Esophagus muscularis mucosa (tissue), 4 donors: Measurements from ENCODE around the gene THSD4.

Experiments
- EP300 ChIP-seq: sonication (generic); formaldehyde crosslinking; IDR thresholded peaks from one replicate; pipeline ENCODE4 v1.6.1; 2017; ENCODE audit warnings: antibody characterized with exemption
- POLR2A ChIP-seq: fragments of 450-650 bp; IDR thresholded peaks from one replicate; pipeline ENCODE4 v1.6.1; 2017; ENCODE audit warnings: antibody characterized with exemption, moderate library complexity, mild to moderate bottlenecking, low read depth
- POLR2AphosphoS5 ChIP-seq, 2 donors: sonication (generic); formaldehyde crosslinking; IDR thresholded peaks; one replicate each; pipeline ENCODE4 v1.6.1; 2017; ENCODE audit warnings: antibody characterized with exemption in 2 of 2
- TF ChIP-seq, protein P1 (sequence below), 3 experiments: fragments of 200-600 bp in 2 of 3; fragments of 450-650 bp in 1 of 3; sonication (generic) in 2 of 3; IDR thresholded peaks; one replicate each; pipeline ENCODE4 v1.5.1; 2017 to 2019; ENCODE audit warnings: antibody characterized with exemption in 3 of 3, mild to moderate bottlenecking in 2 of 3, moderate library complexity in 1 of 3

DNA sequence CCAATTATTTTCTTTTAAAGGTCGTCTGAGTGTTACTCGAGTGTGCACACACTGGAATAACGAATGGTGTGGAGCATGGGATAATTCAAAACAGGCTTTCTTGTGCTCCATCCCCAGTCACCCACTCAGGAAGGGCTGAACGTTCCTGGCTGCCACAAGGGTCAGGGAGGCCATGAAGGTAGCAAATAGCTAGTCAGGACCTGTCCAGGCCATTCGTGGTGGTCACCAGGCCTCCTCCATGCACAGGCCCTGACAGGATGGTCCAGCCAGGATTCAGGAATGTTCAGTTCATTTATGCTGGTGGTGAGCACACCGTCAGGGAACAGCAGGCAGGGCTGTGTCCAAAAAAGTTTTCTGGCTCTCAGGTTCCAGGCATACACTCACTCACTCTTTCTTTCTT is 683.4 kb downstream of the THSD4 start:
- TF ChIP-seq POLR2A (no peak), POLR2AphosphoS5 (IDR thresholded peaks at IDR 0.05) (no peak), EP300 (no peak)
- TF ChIP-seq, protein P1, sequence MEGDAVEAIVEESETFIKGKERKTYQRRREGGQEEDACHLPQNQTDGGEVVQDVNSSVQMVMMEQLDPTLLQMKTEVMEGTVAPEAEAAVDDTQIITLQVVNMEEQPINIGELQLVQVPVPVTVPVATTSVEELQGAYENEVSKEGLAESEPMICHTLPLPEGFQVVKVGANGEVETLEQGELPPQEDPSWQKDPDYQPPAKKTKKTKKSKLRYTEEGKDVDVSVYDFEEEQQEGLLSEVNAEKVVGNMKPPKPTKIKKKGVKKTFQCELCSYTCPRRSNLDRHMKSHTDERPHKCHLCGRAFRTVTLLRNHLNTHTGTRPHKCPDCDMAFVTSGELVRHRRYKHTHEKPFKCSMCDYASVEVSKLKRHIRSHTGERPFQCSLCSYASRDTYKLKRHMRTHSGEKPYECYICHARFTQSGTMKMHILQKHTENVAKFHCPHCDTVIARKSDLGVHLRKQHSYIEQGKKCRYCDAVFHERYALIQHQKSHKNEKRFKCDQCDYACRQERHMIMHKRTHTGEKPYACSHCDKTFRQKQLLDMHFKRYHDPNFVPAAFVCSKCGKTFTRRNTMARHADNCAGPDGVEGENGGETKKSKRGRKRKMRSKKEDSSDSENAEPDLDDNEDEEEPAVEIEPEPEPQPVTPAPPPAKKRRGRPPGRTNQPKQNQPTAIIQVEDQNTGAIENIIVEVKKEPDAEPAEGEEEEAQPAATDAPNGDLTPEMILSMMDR (IDR thresholded peaks at IDR 0.05), result no peak
